ENCODE data around the gene AP1M2. TPM values are rescaled to one million over a fixed set of nuclear protein-coding genes. Genes with fewer than 3 reads are reported as not detected.

The AP1M2 gene
- not detected in 2 replicates for total RNA-seq (2014; rRNA removed; shearing (Covaris generic); ENCODE audit: low replicate concordance)

DNA sequence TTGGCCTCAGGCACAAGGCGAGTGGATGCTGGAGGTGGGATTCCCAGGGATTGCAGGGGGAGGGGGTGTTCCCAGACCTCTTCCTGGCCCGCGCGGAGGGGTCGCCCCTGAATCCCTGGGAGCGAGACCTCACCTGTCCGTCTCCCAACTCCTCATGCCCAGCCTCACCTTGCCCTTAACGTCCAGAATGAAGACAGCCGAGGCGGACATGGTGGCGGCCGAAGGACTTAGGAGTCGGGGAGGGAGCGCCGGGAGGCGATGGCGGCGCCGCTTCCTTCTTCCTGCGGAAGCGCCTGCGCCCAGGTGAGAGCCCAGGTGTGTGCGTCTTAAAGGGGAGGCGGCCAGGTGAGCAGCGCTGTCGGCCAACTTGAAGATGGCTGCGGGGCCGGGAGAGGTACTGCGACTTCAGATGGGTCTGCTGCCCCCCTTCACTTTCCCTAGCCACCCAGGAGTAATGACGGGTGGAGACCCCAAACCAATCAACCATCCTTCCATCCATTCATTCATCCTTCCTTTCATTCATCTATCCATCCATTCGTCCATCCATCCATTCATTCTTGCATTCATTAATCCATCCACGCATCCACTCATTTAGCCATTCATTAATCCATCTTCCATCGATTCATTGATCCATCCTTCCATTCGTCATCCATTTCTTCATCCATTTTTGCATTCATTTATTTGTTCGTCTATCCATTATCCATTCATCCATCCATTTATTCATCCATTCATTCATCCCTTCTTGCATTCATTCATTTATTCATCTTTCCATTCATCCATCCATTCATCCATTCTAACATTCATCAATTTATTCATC is at the start of gene AP1M2:
TSS of gene AP1M2 (minus strand) at position 291 of the 817 bp plus-strand sequence. CDS start at position 210, 81 bp downstream.
- H3K9ac ChIP-seq (ENCODE audit: low read length) = no peak within 1 kb of the TSS
- H3K9me3 ChIP-seq (ENCODE audit: low read length) = no peaks in the 10 kb centered on the region
- H3K4me2 ChIP-seq (ENCODE audit: low read depth, low read length, poor library complexity, severe bottlenecking) = no peak within 1 kb of the TSS
- H3K4me1 ChIP-seq (ENCODE audit: low read length) = no peaks in the 10 kb centered on the region
- no peaks in the 10 kb centered on the region for H3K79me2 ChIP-seq (ENCODE audit: low read length)
- no peaks in the 10 kb centered on the region for H3K9me2 ChIP-seq (replicated peaks; ENCODE audit: insufficient read depth, low read length)
- H3K36me3 ChIP-seq (ENCODE audit: insufficient read depth, low read length) = no peaks in the 10 kb centered on the region
- no peak within 1 kb of the TSS for H3K27ac ChIP-seq (ENCODE audit: low read length)
- H4K20me1 ChIP-seq (ENCODE audit: insufficient read depth, low read depth, low read length) = no peaks in the 10 kb centered on the region
- no peaks in the 10 kb centered on the region for H3K27me3 ChIP-seq (ENCODE audit: low read length)
- no peak within 1 kb of the TSS for H2AFZ ChIP-seq (ENCODE audit: low read length)
- no peak for DNase-seq
- H3K4me3 ChIP-seq (ENCODE audit: low read length) = no peak within 1 kb of the TSS

DNA sequence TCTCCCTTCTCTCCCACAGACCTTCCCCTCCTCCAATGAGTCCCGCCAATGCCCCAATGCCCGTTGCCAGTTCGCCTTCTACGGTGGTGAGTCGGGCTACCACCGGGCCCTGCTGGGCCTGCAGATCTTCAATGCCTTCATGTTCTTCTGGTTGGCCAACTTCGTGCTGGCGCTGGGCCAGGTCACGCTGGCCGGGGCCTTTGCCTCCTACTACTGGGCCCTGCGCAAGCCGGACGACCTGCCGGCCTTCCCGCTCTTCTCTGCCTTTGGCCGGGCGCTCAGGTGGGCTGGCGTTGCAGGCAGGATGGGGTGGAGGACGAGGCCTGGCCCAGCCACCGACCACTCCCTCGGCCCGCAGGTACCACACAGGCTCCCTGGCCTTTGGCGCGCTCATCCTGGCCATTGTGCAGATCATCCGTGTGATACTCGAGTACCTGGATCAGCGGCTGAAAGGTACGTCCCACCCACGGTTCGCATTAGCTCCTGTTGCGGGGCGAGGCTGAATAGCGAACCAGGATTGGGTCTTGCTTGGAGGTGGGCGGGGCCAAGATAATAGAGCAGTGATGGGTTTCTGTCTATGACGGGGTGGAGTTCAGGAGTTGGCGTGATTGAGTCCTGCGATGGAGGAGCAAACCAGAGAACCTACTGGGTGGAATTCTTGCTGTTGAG is 49.3 kb upstream of the AP1M2 start:
- no peak overlapping the region for H3K4me3 ChIP-seq (ENCODE audit: low read length)
- peaks cover 7% of the 10 kb centered on the region for H3K4me1 ChIP-seq (ENCODE audit: low read length)
- H3K9ac ChIP-seq (ENCODE audit: low read length) = no peak overlapping the region
- H3K27me3 ChIP-seq (ENCODE audit: low read length) = no peaks in the 10 kb centered on the region
- DNase-seq = no peak
- no peaks in the 10 kb centered on the region for H3K9me2 ChIP-seq (replicated peaks; ENCODE audit: insufficient read depth, low read length)
- H3K36me3 ChIP-seq (ENCODE audit: insufficient read depth, low read length) = no peaks in the 10 kb centered on the region
- H3K79me2 ChIP-seq (ENCODE audit: low read length) = no peaks in the 10 kb centered on the region
- no peak overlapping the region for H3K27ac ChIP-seq (ENCODE audit: low read length)
- no peak overlapping the region for H2AFZ ChIP-seq (ENCODE audit: low read length)
- H3K9me3 ChIP-seq (ENCODE audit: low read length) = no peaks in the 10 kb centered on the region
- H3K4me2 ChIP-seq (ENCODE audit: low read depth, low read length, poor library complexity, severe bottlenecking) = no peak overlapping the region
- no peaks in the 10 kb centered on the region for H4K20me1 ChIP-seq (ENCODE audit: insufficient read depth, low read depth, low read length)

DNA sequence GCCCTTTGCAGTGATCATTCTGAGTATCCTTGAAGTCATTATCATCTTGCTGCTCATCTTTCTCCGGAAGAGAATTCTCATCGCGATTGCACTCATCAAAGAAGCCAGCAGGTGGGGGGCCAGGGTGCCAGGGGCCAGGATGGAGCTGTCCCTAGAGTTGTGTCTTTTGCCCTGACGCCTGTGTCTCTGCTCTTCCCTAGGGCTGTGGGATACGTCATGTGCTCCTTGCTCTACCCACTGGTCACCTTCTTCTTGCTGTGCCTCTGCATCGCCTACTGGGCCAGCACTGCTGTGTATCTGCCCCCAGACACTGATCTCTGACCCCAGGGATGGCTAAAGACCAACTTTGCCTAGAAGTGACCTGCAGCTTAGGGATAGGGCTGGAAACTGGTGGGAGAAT is 47.9 kb upstream of the AP1M2 start:
- Histone ChIP-seq H3K4me3 (ENCODE audit: low read length) (no peak overlapping the region), H3K9me2 (replicated peaks; ENCODE audit: insufficient read depth, low read length) (no peaks in the 10 kb centered on the region), H3K9ac (ENCODE audit: low read length) (no peak overlapping the region), H3K36me3 (ENCODE audit: insufficient read depth, low read length) (0 out of 2 replicates have a peak, but pooled peaks cover 3% of the 10 kb centered on the region), H3K4me1 (ENCODE audit: low read length) (peaks cover 7% of the 10 kb centered on the region), H4K20me1 (ENCODE audit: insufficient read depth, low read depth, low read length) (no peaks in the 10 kb centered on the region), H3K9me3 (ENCODE audit: low read length) (no peaks in the 10 kb centered on the region), H3K27ac (ENCODE audit: low read length) (no peak overlapping the region), H3K79me2 (ENCODE audit: low read length) (no peaks in the 10 kb centered on the region), H2AFZ (ENCODE audit: low read length) (no peak overlapping the region), H3K27me3 (ENCODE audit: low read length) (no peaks in the 10 kb centered on the region), H3K4me2 (ENCODE audit: low read depth, low read length, poor library complexity, severe bottlenecking) (no peak overlapping the region)
- DNase-seq = no peak

GRCh38 chr19:10634430-10634829 is 47.3 kb upstream of the AP1M2 start:
- no peak overlapping the region for H3K9ac ChIP-seq (ENCODE audit: low read length)
- no peaks in the 10 kb centered on the region for H4K20me1 ChIP-seq (ENCODE audit: insufficient read depth, low read depth, low read length)
- H3K27me3 ChIP-seq (ENCODE audit: low read length) = no peaks in the 10 kb centered on the region
- peaks cover 4% of the 10 kb centered on the region for H3K4me1 ChIP-seq (ENCODE audit: low read length)
- no peaks in the 10 kb centered on the region for H3K9me2 ChIP-seq (replicated peaks; ENCODE audit: insufficient read depth, low read length)
- H3K9me3 ChIP-seq (ENCODE audit: low read length) = no peaks in the 10 kb centered on the region
- H3K79me2 ChIP-seq (ENCODE audit: low read length) = no peaks in the 10 kb centered on the region
- H3K36me3 ChIP-seq (ENCODE audit: insufficient read depth, low read length) = 0 out of 2 replicates have a peak, but pooled peaks cover 3% of the 10 kb centered on the region
- no peak overlapping the region for H3K4me2 ChIP-seq (ENCODE audit: low read depth, low read length, poor library complexity, severe bottlenecking)
- H3K4me3 ChIP-seq (ENCODE audit: low read length) = no peak overlapping the region
- H2AFZ ChIP-seq (ENCODE audit: low read length) = no peak overlapping the region
- DNase-seq = no peak
- no peak overlapping the region for H3K27ac ChIP-seq (ENCODE audit: low read length)

DNA sequence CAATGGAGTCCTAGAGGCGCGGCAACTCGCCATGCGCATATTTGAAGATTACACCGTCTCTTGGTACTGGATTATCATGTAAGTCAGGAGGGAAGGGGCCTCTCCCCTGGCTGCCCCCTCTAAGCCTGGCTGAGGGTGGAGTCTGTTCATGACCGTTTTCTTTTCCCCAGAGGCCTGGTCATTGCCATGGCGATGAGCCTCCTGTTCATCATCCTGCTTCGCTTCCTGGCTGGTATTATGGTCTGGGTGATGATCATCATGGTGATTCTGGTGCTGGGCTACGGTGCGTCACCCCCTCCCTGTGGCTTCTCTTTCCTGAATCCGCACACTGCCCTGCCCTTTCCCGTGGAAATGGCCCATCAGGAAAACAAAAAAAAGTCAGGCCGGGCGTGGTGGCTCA is 44.8 kb upstream of the AP1M2 start:
- 0 out of 2 replicates have a peak, but pooled peaks cover 3% of the 10 kb centered on the region for H3K36me3 ChIP-seq (ENCODE audit: insufficient read depth, low read length)
- no peaks in the 10 kb centered on the region for H3K4me1 ChIP-seq (ENCODE audit: low read length)

DNA sequence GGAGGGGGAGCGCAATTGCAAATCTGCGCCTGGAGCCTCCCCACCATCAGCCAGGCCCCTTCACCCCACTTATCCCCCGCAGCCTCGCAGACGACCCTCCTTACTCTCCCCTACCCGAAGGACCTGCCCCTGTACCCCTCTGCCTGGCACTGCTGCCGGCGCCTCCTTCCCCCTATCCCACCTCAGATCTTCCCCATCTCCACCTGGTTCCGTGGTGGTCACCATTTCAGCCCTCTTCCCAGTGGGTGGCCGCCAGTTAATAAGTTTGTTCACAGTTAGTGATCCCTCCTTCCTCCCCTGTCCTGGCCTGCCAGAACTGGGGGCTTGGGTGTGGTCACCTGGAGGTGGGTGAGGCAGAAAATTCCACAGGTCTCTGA is 38.6 kb upstream of the AP1M2 start:
- Histone ChIP-seq H4K20me1 (ENCODE audit: insufficient read depth, low read depth, low read length) (0 out of 2 replicates have a peak, but pooled peaks cover 1% of the 10 kb centered on the region), H3K9me2 (replicated peaks; ENCODE audit: insufficient read depth, low read length) (no peaks in the 10 kb centered on the region), H3K79me2 (ENCODE audit: low read length) (peaks cover 17% of the 10 kb centered on the region), H3K27ac (ENCODE audit: low read length) (no peak overlapping the region), H3K36me3 (ENCODE audit: insufficient read depth, low read length) (no peaks in the 10 kb centered on the region), H3K4me2 (ENCODE audit: low read depth, low read length, poor library complexity, severe bottlenecking) (no peak overlapping the region), H2AFZ (ENCODE audit: low read length) (no peak overlapping the region), H3K27me3 (ENCODE audit: low read length) (no peaks in the 10 kb centered on the region), H3K9ac (ENCODE audit: low read length) (no peak overlapping the region), H3K4me1 (ENCODE audit: low read length) (no peaks in the 10 kb centered on the region), H3K9me3 (ENCODE audit: low read length) (no peaks in the 10 kb centered on the region), H3K4me3 (ENCODE audit: low read length) (no peak overlapping the region)
- no peak for DNase-seq

More for the DNA sequence above, 44.8 kb upstream of the AP1M2 start:
- Histone ChIP-seq H4K20me1 (ENCODE audit: insufficient read depth, low read depth, low read length) (no peaks in the 10 kb centered on the region), H3K9ac (ENCODE audit: low read length) (no peak overlapping the region), H3K9me2 (replicated peaks; ENCODE audit: insufficient read depth, low read length) (no peaks in the 10 kb centered on the region), H2AFZ (ENCODE audit: low read length) (no peak overlapping the region), H3K9me3 (ENCODE audit: low read length) (no peaks in the 10 kb centered on the region), H3K27ac (ENCODE audit: low read length) (no peak overlapping the region), H3K27me3 (ENCODE audit: low read length) (no peaks in the 10 kb centered on the region), H3K4me2 (ENCODE audit: low read depth, low read length, poor library complexity, severe bottlenecking) (no peak overlapping the region), H3K79me2 (ENCODE audit: low read length) (no peaks in the 10 kb centered on the region), H3K4me3 (ENCODE audit: low read length) (no peak overlapping the region)
- peak; percentile 53 for DNase-seq

DNA sequence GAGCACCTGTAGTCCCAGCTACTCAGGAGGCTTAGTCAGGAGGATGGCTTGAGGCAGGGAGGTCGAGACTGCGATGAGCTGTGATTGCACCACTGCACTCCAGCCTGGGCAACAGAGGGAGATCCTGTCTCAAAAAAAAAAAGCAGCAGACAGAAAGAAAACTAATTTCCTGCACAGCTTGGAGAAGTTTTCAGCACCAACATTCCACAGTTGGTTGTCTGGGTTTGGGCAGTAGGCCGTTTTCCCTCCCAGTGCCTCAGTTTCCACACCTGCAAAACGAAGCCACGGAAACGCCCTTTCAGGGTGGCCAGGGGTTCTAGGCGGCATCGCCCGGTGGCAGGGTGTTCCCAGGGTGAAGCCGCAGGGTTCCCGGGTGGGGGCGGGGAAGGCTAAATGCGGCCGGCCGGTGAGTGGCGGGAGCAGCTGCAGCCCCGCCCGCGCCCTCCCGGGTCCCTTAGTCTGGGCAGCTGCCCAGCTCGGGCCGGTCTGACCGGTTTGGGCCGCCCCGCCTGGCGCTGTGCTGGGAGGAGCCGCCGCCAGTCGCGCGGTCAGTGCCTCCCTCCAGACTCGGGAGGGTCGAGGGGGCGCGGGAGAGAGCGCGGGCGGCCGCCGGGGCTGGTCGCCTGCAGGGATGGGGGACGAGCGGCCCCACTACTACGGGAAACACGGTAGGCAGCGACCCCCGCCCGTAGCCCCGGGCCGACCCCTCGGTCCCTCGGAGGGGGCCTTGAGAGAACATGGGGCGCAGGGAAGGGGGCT is 38.1 kb upstream of the AP1M2 start, which contains the start of gene SLC44A2:
TSS of gene SLC44A2 (plus strand) at position 551 of the 759 bp plus-strand sequence. CDS start at position 632, 81 bp downstream.
- Histone ChIP-seq H4K20me1 (ENCODE audit: insufficient read depth, low read depth, low read length) (0 out of 2 replicates have a peak, but pooled peaks cover 5% of the 10 kb centered on the region), H3K9ac (ENCODE audit: low read length) (no peak within 1 kb of the TSS), H3K27ac (ENCODE audit: low read length) (no peak within 1 kb of the TSS), H3K4me1 (ENCODE audit: low read length) (no peaks in the 10 kb centered on the region), H3K9me2 (replicated peaks; ENCODE audit: insufficient read depth, low read length) (no peaks in the 10 kb centered on the region), H3K79me2 (ENCODE audit: low read length) (peaks cover 23% of the 10 kb centered on the region), H3K4me3 (ENCODE audit: low read length) (no peak within 1 kb of the TSS), H2AFZ (ENCODE audit: low read length) (no peak within 1 kb of the TSS), H3K36me3 (ENCODE audit: insufficient read depth, low read length) (no peaks in the 10 kb centered on the region), H3K27me3 (ENCODE audit: low read length) (no peaks in the 10 kb centered on the region), H3K4me2 (ENCODE audit: low read depth, low read length, poor library complexity, severe bottlenecking) (no peak within 1 kb of the TSS), H3K9me3 (ENCODE audit: low read length) (no peaks in the 10 kb centered on the region)
- DNase-seq = no peak

DNA sequence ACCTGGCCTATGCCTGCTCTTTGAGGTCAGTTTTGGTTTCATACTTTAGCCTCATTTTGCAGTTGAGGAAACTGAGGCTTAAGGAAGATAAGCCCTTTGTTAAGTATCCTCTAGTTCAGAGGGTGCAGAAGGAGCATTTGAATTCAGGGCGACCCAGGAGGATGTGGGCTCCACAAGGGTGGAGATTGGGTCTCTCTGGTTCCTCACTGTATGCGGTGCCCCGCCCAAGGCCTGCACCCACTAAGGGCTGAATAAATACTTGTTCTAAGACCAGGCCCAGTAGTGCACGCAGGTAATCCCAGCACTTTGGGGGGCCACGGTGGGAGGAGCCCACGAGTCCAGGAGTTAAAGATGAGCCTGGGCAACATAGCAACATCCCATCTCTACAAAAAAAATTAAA is 37.5 kb upstream of the AP1M2 start:
- Histone ChIP-seq H2AFZ (ENCODE audit: low read length) (no peak overlapping the region), H3K36me3 (ENCODE audit: insufficient read depth, low read length) (no peaks in the 10 kb centered on the region), H3K4me1 (ENCODE audit: low read length) (no peaks in the 10 kb centered on the region), H3K9me2 (replicated peaks; ENCODE audit: insufficient read depth, low read length) (no peaks in the 10 kb centered on the region), H3K79me2 (ENCODE audit: low read length) (peaks cover 24% of the 10 kb centered on the region), H3K4me2 (ENCODE audit: low read depth, low read length, poor library complexity, severe bottlenecking) (no peak overlapping the region), H3K4me3 (ENCODE audit: low read length) (no peak overlapping the region), H3K9ac (ENCODE audit: low read length) (no peak overlapping the region), H4K20me1 (ENCODE audit: insufficient read depth, low read depth, low read length) (0 out of 2 replicates have a peak, but pooled peaks cover 5% of the 10 kb centered on the region), H3K27ac (ENCODE audit: low read length) (no peak overlapping the region), H3K9me3 (ENCODE audit: low read length) (no peaks in the 10 kb centered on the region), H3K27me3 (ENCODE audit: low read length) (no peaks in the 10 kb centered on the region)
- no peak for DNase-seq

Measured in Karpas-422 (cell line).